NCI-H526 (cell line): ENCODE results near the gene COL13A1.
A peak's percentile ranks its signal among the peaks of the same experiment; 100 is the strongest.

Experiments used
- DNase-seq, 2 experiments: peaks; one replicate each; lab custom pipeline; 2025; lab: John Stamatoyannopoulos, UW

Gene COL13A1

GRCh38 chr10:69906425-69906824, 104.7 kb downstream of the COL13A1 start:
- no peak for DNase-seq

GRCh38 chr10:69907517-69907916, 105.8 kb downstream of the COL13A1 start:
- no peak for DNase-seq

GRCh38 chr10:69908124-69908523, 106.4 kb downstream of the COL13A1 start:
- no peak for DNase-seq

- peak; percentile 69 to 76 for DNase-seq
These were observed 108.9 kb downstream of the COL13A1 start for GRCh38 chr10:69910561-69910960.

- DNase-seq = no peak
These were observed 110.2 kb downstream of the COL13A1 start for GRCh38 chr10:69911613-69912528.

GRCh38 chr10:69912589-69912988, 110.9 kb downstream of the COL13A1 start:
- DNase-seq = no peak

GRCh38 chr10:69913606-69914382, 112.1 kb downstream of the COL13A1 start:
- DNase-seq = no peak

GRCh38 chr10:69914398-69915214, 112.9 kb downstream of the COL13A1 start:
- DNase-seq = peak; percentile 16 to 69

- DNase-seq = no peak
These were observed 113.5 kb downstream of the COL13A1 start for GRCh38 chr10:69915215-69915560.

GRCh38 chr10:69916118-69916517, 114.4 kb downstream of the COL13A1 start:
- no peak for DNase-seq

GRCh38 chr10:69918036-69918435, 116.3 kb downstream of the COL13A1 start:
- DNase-seq = no peak

GRCh38 chr10:69919250-69919649, 117.5 kb downstream of the COL13A1 start:
- no peak for DNase-seq

- DNase-seq = no peak
These were observed 123.4 kb downstream of the COL13A1 start for GRCh38 chr10:69925111-69925510.

GRCh38 chr10:69928339-69928738, 126.6 kb downstream of the COL13A1 start:
- DNase-seq = no peak

- no peak for DNase-seq
These were observed 127.9 kb downstream of the COL13A1 start for GRCh38 chr10:69929575-69929974.

- no peak for DNase-seq
These were observed 133.1 kb downstream of the COL13A1 start for GRCh38 chr10:69934768-69935167.

- no peak for DNase-seq
These were observed 134.4 kb downstream of the COL13A1 start for GRCh38 chr10:69936091-69936490.

- no peak for DNase-seq
These were observed 136.9 kb downstream of the COL13A1 start for GRCh38 chr10:69938541-69938991.

- no peak for DNase-seq
These were observed 137.4 kb downstream of the COL13A1 start for GRCh38 chr10:69939061-69939460.

GRCh38 chr10:69939481-69939880, 137.8 kb downstream of the COL13A1 start:
- no peak for DNase-seq

GRCh38 chr10:69941730-69942129, 140.0 kb downstream of the COL13A1 start:
- DNase-seq = no peak

GRCh38 chr10:69943292-69943820, 141.7 kb downstream of the COL13A1 start:
- no peak for DNase-seq
